SK-N-SH (cell line): ENCODE measurements around the gene GOLGA3. TPM values are rescaled to one million over a fixed set of nuclear protein-coding genes. Genes with fewer than 3 reads are reported as not detected.

Experiments used
- CTCF ChIA-PET: fragments of 300-600, 350-600 bp; formaldehyde crosslinking; extraction: SDS; loops from one replicate; lab custom pipeline; 2021; lab: Yijun Ruan, JAX
- POLR2A ChIA-PET: fragments of 350-600 bp; sonication (Branson Sonifier 250); formaldehyde crosslinking; extraction: SDS; loops from one replicate; lab custom pipeline; 2020; ENCODE audit warnings: antibody characterized with exemption, inconsistent platforms; lab: Yijun Ruan, JAX
- DNase-seq: peaks from one replicate; pipeline ENCODE4 v3.0.0; 2012
- H2AFZ ChIP-seq: fragments of 200-600 bp; sonication (generic); 2 replicates; pipeline ENCODE4 v1.8.1; 2016; ENCODE audit warnings: antibody characterized with exemption, mild to moderate bottlenecking, low read depth
- H3F3A ChIP-seq: fragments of 200-600 bp; sonication (generic); replicated peaks from 2 replicates; pipeline ENCODE3; 2016; ENCODE audit warnings: antibody characterized with exemption, mild to moderate bottlenecking; ENCODE audit not compliant: insufficient read depth
- H3K27ac ChIP-seq, 2 experiments: fragments of 200-500 bp in 1 of 2; fragments of 200-600 bp in 1 of 2; sonication (Bioruptor generic) in 1 of 2; sonication (generic), shearing (Covaris generic) in 1 of 2; 2 replicates each; pipeline versions ENCODE4 v1.5.1 to v1.6.1; 2014 to 2016; ENCODE audit warnings: low read depth in 2 of 2, inconsistent platforms in 1 of 2, low read length in 1 of 2, mild to moderate bottlenecking in 1 of 2, mixed read lengths in 1 of 2
- H3K27me3 ChIP-seq: fragments of 200-600 bp; sonication (generic), shearing (Covaris generic); 2 replicates; pipeline ENCODE4 v1.6.1; 2016; ENCODE audit warnings: mixed run types; ENCODE audit not compliant: insufficient read depth
- H3K36me3 ChIP-seq, 2 experiments: fragments of 200-500 bp in 1 of 2; fragments of 200-600 bp in 1 of 2; sonication (Bioruptor generic) in 1 of 2; sonication (generic) in 1 of 2; replicated peaks in 1 of 2; 2 replicates each; pipeline versions ENCODE3 to v1.5.1; 2014 to 2016; ENCODE audit warnings: low read length in 1 of 2, mild to moderate bottlenecking in 1 of 2; ENCODE audit not compliant: insufficient read depth in 2 of 2, control insufficient read depth in 1 of 2
- H3K4me1 ChIP-seq, 2 experiments: fragments of 200-500 bp in 1 of 2; fragments of 200-600 bp in 1 of 2; sonication (Bioruptor generic) in 1 of 2; sonication (generic), shearing (Covaris generic) in 1 of 2; 2 replicates each; pipeline versions ENCODE4 v1.5.1 to v1.6.1; 2014 to 2016; ENCODE audit warnings: low read depth in 1 of 2, low read length in 1 of 2, mixed run types in 1 of 2; ENCODE audit not compliant: insufficient read depth in 2 of 2, control insufficient read depth in 1 of 2
- H3K4me2 ChIP-seq: fragments of 200-600 bp; sonication (generic), shearing (Covaris generic); 2 replicates; pipeline ENCODE4 v1.6.1; 2017; ENCODE audit warnings: mixed run types
- H3K4me3 ChIP-seq, 2 experiments: fragments of 200-500 bp in 1 of 2; fragments of 200-600 bp in 1 of 2; sonication (Bioruptor generic) in 1 of 2; sonication (generic), shearing (Covaris generic) in 1 of 2; 2 replicates each; pipeline versions ENCODE4 v1.5.1 to v1.8.1; 2014 to 2016; ENCODE audit warnings: low read depth in 2 of 2, inconsistent platforms in 1 of 2, low read length in 1 of 2, mild to moderate bottlenecking in 1 of 2, mixed read lengths in 1 of 2, moderate library complexity in 1 of 2
- H3K79me2 ChIP-seq: fragments of 200-600 bp; sonication (generic); 2 replicates; pipeline ENCODE4 v1.8.1; 2017; ENCODE audit warnings: mild to moderate bottlenecking; ENCODE audit not compliant: insufficient read depth
- H3K9ac ChIP-seq: fragments of 200-600 bp; sonication (generic); 2 replicates; pipeline ENCODE4 v1.6.1; 2017; ENCODE audit warnings: mixed run types
- H3K9me2 ChIP-seq: fragments of 200-600 bp; sonication (generic); 2 replicates; pipeline ENCODE4 v1.6.1; 2017; ENCODE audit warnings: mixed run types
- H3K9me3 ChIP-seq: fragments of 200-600 bp; sonication (generic); 2 replicates; pipeline ENCODE4 v1.6.1; 2017; ENCODE audit warnings: mixed run types, mild to moderate bottlenecking, moderate library complexity
- H4K20me1 ChIP-seq: fragments of 200-600 bp; sonication (generic); 2 replicates; pipeline ENCODE4 v1.6.1; 2017; ENCODE audit warnings: mild to moderate bottlenecking, mixed run types; ENCODE audit not compliant: insufficient read depth
- EP300 ChIP-seq, 2 experiments: IDR thresholded peaks; 2 replicates each; pipeline versions ENCODE4 v1.4.0 to v1.6.1; 2012; ENCODE audit warnings: borderline replicate concordance in 1 of 2, low read depth in 1 of 2, low read length in 1 of 2
- EZH2phosphoT487 ChIP-seq: fragments of 200-600 bp; sonication (generic); IDR thresholded peaks from 2 replicates; pipeline ENCODE4 v1.6.1; 2017; ENCODE audit warnings: low read depth, mixed run types, mild to moderate bottlenecking, antibody characterized with exemption, moderate library complexity, borderline replicate concordance
- FOSL2 ChIP-seq: IDR thresholded peaks from 2 replicates; pipeline ENCODE4 v1.4.0; 2012; ENCODE audit warnings: low read depth, mild to moderate bottlenecking, moderate library complexity, borderline replicate concordance
- MAX ChIP-seq: IDR thresholded peaks from 2 replicates; pipeline ENCODE4 v1.4.0; 2012; ENCODE audit warnings: low read depth
- RAD21 ChIP-seq: IDR thresholded peaks from 2 replicates; pipeline ENCODE4 v1.6.1; 2012; ENCODE audit warnings: mild to moderate bottlenecking, low read length
- RXRA ChIP-seq: IDR thresholded peaks from 2 replicates; pipeline ENCODE4 v1.4.0; 2012; ENCODE audit warnings: low read depth, mild to moderate bottlenecking, borderline replicate concordance
- SMC3 ChIP-seq: IDR thresholded peaks from 2 replicates; pipeline ENCODE4 v1.6.1; 2012; ENCODE audit warnings: low read depth, low read length, improper control_type of control experiment
- TAF1 ChIP-seq: IDR thresholded peaks from 2 replicates; pipeline ENCODE4 v1.6.1; 2012; ENCODE audit warnings: low read depth, mild to moderate bottlenecking, low read length, moderate library complexity, borderline replicate concordance
- TEAD4 ChIP-seq: IDR thresholded peaks from 2 replicates; pipeline ENCODE4 v1.4.0; 2012; ENCODE audit warnings: mild to moderate bottlenecking, borderline replicate concordance; ENCODE audit not compliant: insufficient read depth
- YY1 ChIP-seq: IDR thresholded peaks from 2 replicates; pipeline ENCODE4 v1.4.0; 2012; ENCODE audit warnings: low read depth, mild to moderate bottlenecking
- WGBS: methylation state at CpG from one replicate; pipeline ENCODE4 v1.1.6; 2017; ENCODE audit warnings: low lambda C conversion rate; 5-methylcytosine and 5-hydroxymethylcytosine counted together
- polyA plus RNA-seq, 3 experiments: library from polyadenylated mRNA; depleted of rRNA; stranded (reverse); fragments of >200 nt; gene quantifications; 2 replicates each; pipeline ENCODE4 v1.2.3, GENCODE V29; 2012
- TF ChIP-seq, protein P1 (sequence below): IDR thresholded peaks from 2 replicates; pipeline ENCODE4; 2012
- TF ChIP-seq, protein P2 (sequence below): fragments of 200-600 bp; sonication (generic); IDR thresholded peaks from 2 replicates; pipeline ENCODE4 v1.6.1; 2017; ENCODE audit warnings: antibody characterized with exemption, mild to moderate bottlenecking, moderate library complexity

Gene GOLGA3
- polyA plus RNA-seq, 1 of the 3 experiments (the other 2 are of a cell fraction): 16.9 TPM

DNA sequence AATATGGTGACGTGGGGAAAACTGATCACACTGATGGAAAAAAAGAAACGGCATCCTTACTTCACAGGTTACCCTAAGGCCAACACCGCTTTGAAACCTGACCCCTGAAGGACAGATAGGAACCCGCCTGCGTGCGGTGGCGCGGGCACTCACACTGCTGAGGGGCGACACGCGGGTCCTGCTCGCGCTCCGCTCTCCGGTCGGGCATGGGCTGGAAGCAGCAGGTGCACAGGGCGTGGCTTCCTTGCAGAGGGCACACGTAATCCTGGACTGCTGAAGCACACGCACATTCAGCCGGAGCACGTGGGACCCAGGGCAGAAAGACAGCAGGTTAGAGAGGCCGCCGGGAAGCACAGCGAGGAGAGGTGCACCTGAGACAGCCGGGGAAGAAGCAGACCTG lies 22.8 kb upstream of the GOLGA3 start (continued):
- TF ChIP-seq, protein P1, sequence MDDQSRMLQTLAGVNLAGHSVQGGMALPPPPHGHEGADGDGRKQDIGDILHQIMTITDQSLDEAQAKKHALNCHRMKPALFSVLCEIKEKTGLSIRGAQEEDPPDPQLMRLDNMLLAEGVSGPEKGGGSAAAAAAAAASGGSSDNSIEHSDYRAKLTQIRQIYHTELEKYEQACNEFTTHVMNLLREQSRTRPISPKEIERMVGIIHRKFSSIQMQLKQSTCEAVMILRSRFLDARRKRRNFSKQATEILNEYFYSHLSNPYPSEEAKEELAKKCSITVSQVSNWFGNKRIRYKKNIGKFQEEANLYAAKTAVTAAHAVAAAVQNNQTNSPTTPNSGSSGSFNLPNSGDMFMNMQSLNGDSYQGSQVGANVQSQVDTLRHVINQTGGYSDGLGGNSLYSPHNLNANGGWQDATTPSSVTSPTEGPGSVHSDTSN: no peak
- TF ChIP-seq, all 33 proteins: peak for 0

DNA sequence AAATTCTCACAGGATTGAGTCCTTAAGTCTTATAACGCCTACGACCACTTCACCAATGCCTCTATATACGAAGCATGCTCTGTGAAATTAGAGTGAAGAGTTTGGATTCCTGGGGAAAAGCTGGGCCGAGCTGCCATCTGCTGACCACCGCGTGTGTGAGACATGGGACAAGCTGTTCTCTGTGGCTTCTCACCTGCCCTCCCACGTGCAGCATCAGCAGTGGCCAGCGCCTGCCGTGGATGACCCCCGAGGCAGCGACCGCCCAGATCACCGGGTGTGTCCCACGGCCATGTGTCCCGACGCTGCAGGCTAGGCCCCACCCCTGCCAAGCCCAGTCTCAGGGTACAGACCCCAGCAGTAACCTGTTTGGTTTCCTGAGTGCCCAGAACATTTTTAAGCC lies 21.6 kb upstream of the GOLGA3 start:
- TF ChIP-seq YY1 (no peak), MAX (no peak), TAF1 (no peak), SMC3 (no peak), EZH2phosphoT487 (no peak), RAD21 (no peak), RXRA (no peak)
- TF ChIP-seq, protein P2, sequence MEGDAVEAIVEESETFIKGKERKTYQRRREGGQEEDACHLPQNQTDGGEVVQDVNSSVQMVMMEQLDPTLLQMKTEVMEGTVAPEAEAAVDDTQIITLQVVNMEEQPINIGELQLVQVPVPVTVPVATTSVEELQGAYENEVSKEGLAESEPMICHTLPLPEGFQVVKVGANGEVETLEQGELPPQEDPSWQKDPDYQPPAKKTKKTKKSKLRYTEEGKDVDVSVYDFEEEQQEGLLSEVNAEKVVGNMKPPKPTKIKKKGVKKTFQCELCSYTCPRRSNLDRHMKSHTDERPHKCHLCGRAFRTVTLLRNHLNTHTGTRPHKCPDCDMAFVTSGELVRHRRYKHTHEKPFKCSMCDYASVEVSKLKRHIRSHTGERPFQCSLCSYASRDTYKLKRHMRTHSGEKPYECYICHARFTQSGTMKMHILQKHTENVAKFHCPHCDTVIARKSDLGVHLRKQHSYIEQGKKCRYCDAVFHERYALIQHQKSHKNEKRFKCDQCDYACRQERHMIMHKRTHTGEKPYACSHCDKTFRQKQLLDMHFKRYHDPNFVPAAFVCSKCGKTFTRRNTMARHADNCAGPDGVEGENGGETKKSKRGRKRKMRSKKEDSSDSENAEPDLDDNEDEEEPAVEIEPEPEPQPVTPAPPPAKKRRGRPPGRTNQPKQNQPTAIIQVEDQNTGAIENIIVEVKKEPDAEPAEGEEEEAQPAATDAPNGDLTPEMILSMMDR: no peak
- no peak for DNase-seq
- H3K36me3 ChIP-seq: peaks cover 27 to 58% of the 10 kb centered on the region in 2 experiments
- POLR2A ChIA-PET: no interaction called here
- no peak overlapping the region for H3K9ac ChIP-seq
- 0 out of 2 replicates have a peak, but pooled peaks cover 2% of the 10 kb centered on the region for H3K79me2 ChIP-seq
- H3K27ac ChIP-seq: no peak overlapping the region
- no peaks in the 10 kb centered on the region for H4K20me1 ChIP-seq
- no peak overlapping the region for H3K4me2 ChIP-seq
- no peaks in the 10 kb centered on the region for H3K9me3 ChIP-seq
- H3K9me2 ChIP-seq: no peaks in the 10 kb centered on the region
- CTCF ChIA-PET: no interaction called here
- no peaks in the 10 kb centered on the region for H3K27me3 ChIP-seq
- WGBS: 93% methylated on average over 8 of the region's 16 CpGs
- H3K4me3 ChIP-seq: no peak overlapping the region
- H2AFZ ChIP-seq: no peak overlapping the region
- no peaks in the 10 kb centered on the region for H3F3A ChIP-seq
- H3K4me1 ChIP-seq: no peaks in the 10 kb centered on the region

- Histone ChIP-seq H3K36me3 (peaks cover 25 to 53% of the 10 kb centered on the region in 2 experiments), H3F3A (no peaks in the 10 kb centered on the region), H3K4me3 (no peak overlapping the region), H3K9ac (no peak overlapping the region), H3K9me3 (no peaks in the 10 kb centered on the region), H3K79me2 (0 out of 2 replicates have a peak, but pooled peaks cover 2% of the 10 kb centered on the region), H3K27ac (no peak overlapping the region), H3K9me2 (no peaks in the 10 kb centered on the region), H3K27me3 (no peaks in the 10 kb centered on the region), H4K20me1 (no peaks in the 10 kb centered on the region), H3K4me2 (no peak overlapping the region), H2AFZ (no peak overlapping the region), H3K4me1 (no peaks in the 10 kb centered on the region)
- ChIA-PET POLR2A (no interaction called here), CTCF (interaction anchor here (0.8 kb wide), 1 partner anchor 15 kb away, joined by 3 read pairs; no protein-coding TSS in a partner anchor)
- WGBS: 96% methylated on average over 12 of the region's 13 CpGs
- TF ChIP-seq EP300 (IDR thresholded peaks at IDR 0.05; ENCODE audit: borderline replicate concordance in 1 of 2, low read depth in 1 of 2, low read length in 1 of 2): no peak
- no peak for TF ChIP-seq EZH2phosphoT487
- TF ChIP-seq TEAD4: no peak
- no peak for TF ChIP-seq FOSL2
- no peak for DNase-seq
Observed at GRCh38 chr12:132848521-132848920, 19.9 kb upstream of the GOLGA3 start.
